Sigmoid colon (tissue), 4 donors: ENCODE measurements around the gene OGG1.

Source experiments
- CTCF ChIP-seq, 4 experiments: fragments of 450-650 bp in 3 of 4; fragments of 200-600 bp in 1 of 4; IDR thresholded peaks; one replicate each; pipeline ENCODE4 v1.5.1; 2016 to 2019; ENCODE audit warnings: antibody characterized with exemption in 4 of 4, mild to moderate bottlenecking in 3 of 4, moderate library complexity in 2 of 4
- EP300 ChIP-seq, 4 donors: sonication (generic); formaldehyde crosslinking; IDR thresholded peaks; one replicate each; pipeline ENCODE4 v1.6.1; 2017; ENCODE audit warnings: antibody characterized with exemption in 4 of 4

- TF ChIP-seq CTCF (IDR thresholded peaks at IDR 0.05) (no peak), EP300 (IDR thresholded peaks at IDR 0.05) (no peak)
These were observed 34.2 kb downstream of the OGG1 start for GRCh38 chr3:9783954-9784353.
